H1 (cell line): ENCODE data around the gene MAK. TPM values are rescaled to one million over a fixed set of nuclear protein-coding genes. Genes with fewer than 3 reads are reported as not detected.

Experiments
- JUN ChIP-seq: IDR thresholded peaks from 2 replicates; pipeline ENCODE4 v1.6.1; 2011; ENCODE audit warnings: low read depth, mild to moderate bottlenecking, improper control_type of control experiment, low read length
- RFX5 ChIP-seq: IDR thresholded peaks from 2 replicates; pipeline ENCODE4 v1.6.1; 2011; ENCODE audit warnings: low read depth, low read length, improper control_type of control experiment, borderline replicate concordance
- SP1 ChIP-seq: IDR thresholded peaks from 2 replicates; pipeline ENCODE4 v1.6.1; 2011; ENCODE audit warnings: low read depth, low read length
- SUZ12 ChIP-seq: fragments of 200-600 bp; sonication (generic); IDR thresholded peaks from 2 replicates; pipeline ENCODE4 v1.6.1; 2012; ENCODE audit warnings: mild to moderate bottlenecking, inconsistent platforms, low read length, moderate library complexity, mixed read lengths
- polyA plus RNA-seq, 7 experiments: library from polyadenylated mRNA; depleted of rRNA in 3 of 7; stranded (reverse) in 5 of 7; unstranded in 2 of 7; fragments of >200 nt in 5 of 7; fragments of 200-250 nt in 2 of 7; gene quantifications; 1 replicate in 5 of 7; 2 replicates in 1 of 7; 4 replicates in 1 of 7; pipeline versions ENCODE4 v1.2.1 to v1.2.3, GENCODE V29; 2011 to 2013; ENCODE audit warnings: missing spikeins in 2 of 7, mixed read lengths in 2 of 7
- total RNA-seq: library from RNA; stranded (reverse); fragmentation: NEBNext Ultra II Directional; extraction: Animal tissue kit (Norgen Biotek cat#: 25700); gene quantifications from 2 replicates; pipeline ENCODE4 v1.2.1, GENCODE V29; 2021
- TF ChIP-seq, protein P1 (sequence below): fragments of 300-600 bp; sonication (generic); IDR thresholded peaks from 2 replicates; pipeline ENCODE4 v1.7.1; 2012; ENCODE audit warnings: low read length, moderate library complexity, mild to moderate bottlenecking, inconsistent platforms; ENCODE audit not compliant: insufficient replicate concordance
- TF ChIP-seq, protein P2 (sequence below), 3 experiments: IDR thresholded peaks; 1 replicate in 2 of 3; 2 replicates in 1 of 3; pipeline versions ENCODE4 v1.5.1 to v1.6.1; 2011; ENCODE audit warnings: low read length in 3 of 3, mild to moderate bottlenecking in 3 of 3, inconsistent platforms in 2 of 3, low read depth in 1 of 3, moderate library complexity in 1 of 3; ENCODE audit not compliant: insufficient read depth in 1 of 3; ENCODE audit errors: control extremely low read depth in 1 of 3

MAK gene
- total and polyA plus RNA-seq, 2 of the 8 experiments (the other 6 are each of a cell fraction or from before 2014, with no cell fraction given) = 0.08 to 0.37 TPM

DNA sequence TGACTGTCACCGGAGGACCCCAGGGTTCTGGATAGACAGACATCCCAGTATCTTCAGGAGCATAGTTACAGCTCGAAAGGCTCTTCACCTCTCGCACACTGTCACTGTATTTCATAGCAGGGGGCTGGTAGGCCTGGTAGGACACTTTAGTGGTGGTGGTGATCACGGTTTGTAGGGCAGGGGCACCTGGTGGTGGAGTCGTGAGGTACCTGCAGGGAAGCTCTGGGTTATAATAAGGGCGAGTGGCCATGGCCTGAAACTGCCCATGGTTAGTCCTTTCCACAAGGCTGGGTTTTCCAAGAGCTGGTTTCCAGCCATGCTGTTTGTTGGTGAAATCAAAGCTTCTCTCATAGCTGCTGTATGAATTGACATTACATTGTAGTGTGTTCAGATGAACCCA lies 35.9 kb upstream of the MAK start (continued):
- TF ChIP-seq, protein P1, sequence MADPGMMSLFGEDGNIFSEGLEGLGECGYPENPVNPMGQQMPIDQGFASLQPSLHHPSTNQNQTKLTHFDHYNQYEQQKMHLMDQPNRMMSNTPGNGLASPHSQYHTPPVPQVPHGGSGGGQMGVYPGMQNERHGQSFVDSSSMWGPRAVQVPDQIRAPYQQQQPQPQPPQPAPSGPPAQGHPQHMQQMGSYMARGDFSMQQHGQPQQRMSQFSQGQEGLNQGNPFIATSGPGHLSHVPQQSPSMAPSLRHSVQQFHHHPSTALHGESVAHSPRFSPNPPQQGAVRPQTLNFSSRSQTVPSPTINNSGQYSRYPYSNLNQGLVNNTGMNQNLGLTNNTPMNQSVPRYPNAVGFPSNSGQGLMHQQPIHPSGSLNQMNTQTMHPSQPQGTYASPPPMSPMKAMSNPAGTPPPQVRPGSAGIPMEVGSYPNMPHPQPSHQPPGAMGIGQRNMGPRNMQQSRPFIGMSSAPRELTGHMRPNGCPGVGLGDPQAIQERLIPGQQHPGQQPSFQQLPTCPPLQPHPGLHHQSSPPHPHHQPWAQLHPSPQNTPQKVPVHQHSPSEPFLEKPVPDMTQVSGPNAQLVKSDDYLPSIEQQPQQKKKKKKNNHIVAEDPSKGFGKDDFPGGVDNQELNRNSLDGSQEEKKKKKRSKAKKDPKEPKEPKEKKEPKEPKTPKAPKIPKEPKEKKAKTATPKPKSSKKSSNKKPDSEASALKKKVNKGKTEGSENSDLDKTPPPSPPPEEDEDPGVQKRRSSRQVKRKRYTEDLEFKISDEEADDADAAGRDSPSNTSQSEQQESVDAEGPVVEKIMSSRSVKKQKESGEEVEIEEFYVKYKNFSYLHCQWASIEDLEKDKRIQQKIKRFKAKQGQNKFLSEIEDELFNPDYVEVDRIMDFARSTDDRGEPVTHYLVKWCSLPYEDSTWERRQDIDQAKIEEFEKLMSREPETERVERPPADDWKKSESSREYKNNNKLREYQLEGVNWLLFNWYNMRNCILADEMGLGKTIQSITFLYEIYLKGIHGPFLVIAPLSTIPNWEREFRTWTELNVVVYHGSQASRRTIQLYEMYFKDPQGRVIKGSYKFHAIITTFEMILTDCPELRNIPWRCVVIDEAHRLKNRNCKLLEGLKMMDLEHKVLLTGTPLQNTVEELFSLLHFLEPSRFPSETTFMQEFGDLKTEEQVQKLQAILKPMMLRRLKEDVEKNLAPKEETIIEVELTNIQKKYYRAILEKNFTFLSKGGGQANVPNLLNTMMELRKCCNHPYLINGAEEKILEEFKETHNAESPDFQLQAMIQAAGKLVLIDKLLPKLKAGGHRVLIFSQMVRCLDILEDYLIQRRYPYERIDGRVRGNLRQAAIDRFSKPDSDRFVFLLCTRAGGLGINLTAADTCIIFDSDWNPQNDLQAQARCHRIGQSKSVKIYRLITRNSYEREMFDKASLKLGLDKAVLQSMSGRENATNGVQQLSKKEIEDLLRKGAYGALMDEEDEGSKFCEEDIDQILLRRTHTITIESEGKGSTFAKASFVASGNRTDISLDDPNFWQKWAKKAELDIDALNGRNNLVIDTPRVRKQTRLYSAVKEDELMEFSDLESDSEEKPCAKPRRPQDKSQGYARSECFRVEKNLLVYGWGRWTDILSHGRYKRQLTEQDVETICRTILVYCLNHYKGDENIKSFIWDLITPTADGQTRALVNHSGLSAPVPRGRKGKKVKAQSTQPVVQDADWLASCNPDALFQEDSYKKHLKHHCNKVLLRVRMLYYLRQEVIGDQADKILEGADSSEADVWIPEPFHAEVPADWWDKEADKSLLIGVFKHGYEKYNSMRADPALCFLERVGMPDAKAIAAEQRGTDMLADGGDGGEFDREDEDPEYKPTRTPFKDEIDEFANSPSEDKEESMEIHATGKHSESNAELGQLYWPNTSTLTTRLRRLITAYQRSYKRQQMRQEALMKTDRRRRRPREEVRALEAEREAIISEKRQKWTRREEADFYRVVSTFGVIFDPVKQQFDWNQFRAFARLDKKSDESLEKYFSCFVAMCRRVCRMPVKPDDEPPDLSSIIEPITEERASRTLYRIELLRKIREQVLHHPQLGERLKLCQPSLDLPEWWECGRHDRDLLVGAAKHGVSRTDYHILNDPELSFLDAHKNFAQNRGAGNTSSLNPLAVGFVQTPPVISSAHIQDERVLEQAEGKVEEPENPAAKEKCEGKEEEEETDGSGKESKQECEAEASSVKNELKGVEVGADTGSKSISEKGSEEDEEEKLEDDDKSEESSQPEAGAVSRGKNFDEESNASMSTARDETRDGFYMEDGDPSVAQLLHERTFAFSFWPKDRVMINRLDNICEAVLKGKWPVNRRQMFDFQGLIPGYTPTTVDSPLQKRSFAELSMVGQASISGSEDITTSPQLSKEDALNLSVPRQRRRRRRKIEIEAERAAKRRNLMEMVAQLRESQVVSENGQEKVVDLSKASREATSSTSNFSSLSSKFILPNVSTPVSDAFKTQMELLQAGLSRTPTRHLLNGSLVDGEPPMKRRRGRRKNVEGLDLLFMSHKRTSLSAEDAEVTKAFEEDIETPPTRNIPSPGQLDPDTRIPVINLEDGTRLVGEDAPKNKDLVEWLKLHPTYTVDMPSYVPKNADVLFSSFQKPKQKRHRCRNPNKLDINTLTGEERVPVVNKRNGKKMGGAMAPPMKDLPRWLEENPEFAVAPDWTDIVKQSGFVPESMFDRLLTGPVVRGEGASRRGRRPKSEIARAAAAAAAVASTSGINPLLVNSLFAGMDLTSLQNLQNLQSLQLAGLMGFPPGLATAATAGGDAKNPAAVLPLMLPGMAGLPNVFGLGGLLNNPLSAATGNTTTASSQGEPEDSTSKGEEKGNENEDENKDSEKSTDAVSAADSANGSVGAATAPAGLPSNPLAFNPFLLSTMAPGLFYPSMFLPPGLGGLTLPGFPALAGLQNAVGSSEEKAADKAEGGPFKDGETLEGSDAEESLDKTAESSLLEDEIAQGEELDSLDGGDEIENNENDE = no peak
- TF ChIP-seq RFX5 = no peak
- TF ChIP-seq, protein P2, sequence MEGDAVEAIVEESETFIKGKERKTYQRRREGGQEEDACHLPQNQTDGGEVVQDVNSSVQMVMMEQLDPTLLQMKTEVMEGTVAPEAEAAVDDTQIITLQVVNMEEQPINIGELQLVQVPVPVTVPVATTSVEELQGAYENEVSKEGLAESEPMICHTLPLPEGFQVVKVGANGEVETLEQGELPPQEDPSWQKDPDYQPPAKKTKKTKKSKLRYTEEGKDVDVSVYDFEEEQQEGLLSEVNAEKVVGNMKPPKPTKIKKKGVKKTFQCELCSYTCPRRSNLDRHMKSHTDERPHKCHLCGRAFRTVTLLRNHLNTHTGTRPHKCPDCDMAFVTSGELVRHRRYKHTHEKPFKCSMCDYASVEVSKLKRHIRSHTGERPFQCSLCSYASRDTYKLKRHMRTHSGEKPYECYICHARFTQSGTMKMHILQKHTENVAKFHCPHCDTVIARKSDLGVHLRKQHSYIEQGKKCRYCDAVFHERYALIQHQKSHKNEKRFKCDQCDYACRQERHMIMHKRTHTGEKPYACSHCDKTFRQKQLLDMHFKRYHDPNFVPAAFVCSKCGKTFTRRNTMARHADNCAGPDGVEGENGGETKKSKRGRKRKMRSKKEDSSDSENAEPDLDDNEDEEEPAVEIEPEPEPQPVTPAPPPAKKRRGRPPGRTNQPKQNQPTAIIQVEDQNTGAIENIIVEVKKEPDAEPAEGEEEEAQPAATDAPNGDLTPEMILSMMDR (IDR thresholded peaks at IDR 0.05; ENCODE audit: control extremely low read depth in 1 of 3, insufficient read depth in 1 of 3, low read depth in 1 of 3, low read length in 3 of 3) = peak in 1 of 3 experiments; percentile 29; a peak in 1 of 4 replicates
- TF ChIP-seq SUZ12 = no peak
- TF ChIP-seq SP1 = no peak
- no peak for TF ChIP-seq JUN
